ENCODE measurements around the gene NUBP2.

NUBP2 gene

GRCh38 chr16:1815461-1815860 lies 32.7 kb downstream of the NUBP2 start:
- DNase-seq = no peak

GRCh38 chr16:1816396-1817275 lies 33.9 kb downstream of the NUBP2 start:
- DNase-seq = no peak

GRCh38 chr16:1817276-1817589 lies 34.5 kb downstream of the NUBP2 start:
- DNase-seq = no peak

- no peak for DNase-seq
Measured at GRCh38 chr16:1817716-1818115, 35.0 kb downstream of the NUBP2 start.

GRCh38 chr16:1818204-1818872 lies 35.6 kb downstream of the NUBP2 start:
- DNase-seq = no peak

GRCh38 chr16:1818873-1819525 lies 36.2 kb downstream of the NUBP2 start:
- DNase-seq = no peak

GRCh38 chr16:1819611-1820010 lies 36.9 kb downstream of the NUBP2 start:
- no peak for DNase-seq

- no peak for DNase-seq
Measured at GRCh38 chr16:1820096-1820945, 37.6 kb downstream of the NUBP2 start.

GRCh38 chr16:1820946-1821290 lies 38.2 kb downstream of the NUBP2 start:
- no peak for DNase-seq

- no peak for DNase-seq
Measured at GRCh38 chr16:1821861-1822611, 39.3 kb downstream of the NUBP2 start.

- DNase-seq = no peak
Measured at GRCh38 chr16:1822801-1823200, 40.0 kb downstream of the NUBP2 start.

GRCh38 chr16:1823821-1824220 lies 41.1 kb downstream of the NUBP2 start:
- no peak for DNase-seq

- DNase-seq = no peak
Measured at GRCh38 chr16:1825381-1825863, 42.7 kb downstream of the NUBP2 start.

GRCh38 chr16:1825864-1826690 lies 43.3 kb downstream of the NUBP2 start:
- peak; percentile 77 for DNase-seq

GRCh38 chr16:1826691-1827573 lies 44.2 kb downstream of the NUBP2 start, which contains the start of the genes FAHD1 and HAGH:
TSS of gene FAHD1 (plus strand) at chr16:1827206. CDS start at chr16:1827239, 33 bp downstream.
TSS of gene HAGH (minus strand) at chr16:1826825. CDS start at chr16:1826787, 38 bp downstream.
- peak; percentile 94 for DNase-seq

GRCh38 chr16:1828645-1829410 lies 46.1 kb downstream of the NUBP2 start:
- no peak for DNase-seq

- no peak for DNase-seq
Measured at GRCh38 chr16:1830213-1830612, 47.5 kb downstream of the NUBP2 start.

- DNase-seq = no peak
Measured at GRCh38 chr16:1831186-1832075, 48.7 kb downstream of the NUBP2 start.
